ENCODE results near the gene PLEKHG1. TPM values are rescaled to one million over a fixed set of nuclear protein-coding genes. Genes with fewer than 3 reads are reported as not detected.
A peak's percentile ranks its signal among the peaks of the same experiment; 100 is the strongest.

The PLEKHG1 gene
- total RNA-seq, 1 donor: 0.36 TPM

- Histone ChIP-seq H3K27me3 (ENCODE audit: insufficient read depth, low read length) (peaks cover 20% of the 10 kb centered on the region), H3K4me1 (ENCODE audit: insufficient read depth, low read length) (no peaks in the 10 kb centered on the region), H2AFZ (ENCODE audit: low read length) (no peak overlapping the region), H3K4me2 (ENCODE audit: insufficient read depth, low read length) (no peak overlapping the region), H4K20me1 (ENCODE audit: insufficient read depth, low read length) (no peaks in the 10 kb centered on the region), H3K4me3 (ENCODE audit: insufficient read depth, low read length) (no peak overlapping the region), H3K27ac (ENCODE audit: low read depth, low read length) (no peak overlapping the region), H3K36me3 (ENCODE audit: insufficient read depth, low read length) (no peaks in the 10 kb centered on the region), H3K79me2 (ENCODE audit: insufficient read depth, low read length) (no peaks in the 10 kb centered on the region), H3K9me3 (ENCODE audit: low read depth, low read length) (no peaks in the 10 kb centered on the region)
- DNase-seq (ENCODE audit: insufficient read length, low spot score, missing footprints): peak; percentile 9
- no peak for TF ChIP-seq CTCF (IDR thresholded peaks at IDR 0.05; ENCODE audit: extremely low read depth, low read depth, low read length)
Measured at GRCh38 chr6:150632785-150633485, 33.2 kb downstream of the PLEKHG1 start.

- H3K9me3 ChIP-seq (ENCODE audit: low read depth, low read length): no peaks in the 10 kb centered on the region
- H3K4me1 ChIP-seq (ENCODE audit: insufficient read depth, low read length): no peaks in the 10 kb centered on the region
- TF ChIP-seq CTCF (IDR thresholded peaks at IDR 0.05; ENCODE audit: extremely low read depth, low read depth, low read length): no peak
- no peak overlapping the region for H2AFZ ChIP-seq (ENCODE audit: low read length)
- H3K4me2 ChIP-seq (ENCODE audit: insufficient read depth, low read length): no peak overlapping the region
- no peaks in the 10 kb centered on the region for H3K36me3 ChIP-seq (ENCODE audit: insufficient read depth, low read length)
- no peaks in the 10 kb centered on the region for H3K79me2 ChIP-seq (ENCODE audit: insufficient read depth, low read length)
- H3K27ac ChIP-seq (ENCODE audit: low read depth, low read length): no peak overlapping the region
- no peak for DNase-seq (ENCODE audit: insufficient read length, low spot score, missing footprints)
- H4K20me1 ChIP-seq (ENCODE audit: insufficient read depth, low read length): no peaks in the 10 kb centered on the region
- H3K27me3 ChIP-seq (ENCODE audit: insufficient read depth, low read length): peaks cover 20% of the 10 kb centered on the region
- H3K4me3 ChIP-seq (ENCODE audit: insufficient read depth, low read length): no peak overlapping the region
Measured at GRCh38 chr6:150633486-150633834, 33.8 kb downstream of the PLEKHG1 start.

GRCh38 chr6:150634176-150634963, 34.7 kb downstream of the PLEKHG1 start:
- Histone ChIP-seq H4K20me1 (ENCODE audit: insufficient read depth, low read length) (no peaks in the 10 kb centered on the region), H3K36me3 (ENCODE audit: insufficient read depth, low read length) (no peaks in the 10 kb centered on the region), H3K27me3 (ENCODE audit: insufficient read depth, low read length) (peaks cover 16% of the 10 kb centered on the region), H3K27ac (ENCODE audit: low read depth, low read length) (no peak overlapping the region), H3K4me3 (ENCODE audit: insufficient read depth, low read length) (no peak overlapping the region), H3K9me3 (ENCODE audit: low read depth, low read length) (no peaks in the 10 kb centered on the region), H3K4me1 (ENCODE audit: insufficient read depth, low read length) (no peaks in the 10 kb centered on the region), H2AFZ (ENCODE audit: low read length) (no peak overlapping the region), H3K4me2 (ENCODE audit: insufficient read depth, low read length) (no peak overlapping the region), H3K79me2 (ENCODE audit: insufficient read depth, low read length) (no peaks in the 10 kb centered on the region)
- no peak for DNase-seq (ENCODE audit: insufficient read length, low spot score, missing footprints)
- TF ChIP-seq CTCF (IDR thresholded peaks at IDR 0.05; ENCODE audit: extremely low read depth, low read depth, low read length): no peak

- Histone ChIP-seq H3K4me2 (ENCODE audit: insufficient read depth, low read length) (no peak overlapping the region), H4K20me1 (ENCODE audit: insufficient read depth, low read length) (no peaks in the 10 kb centered on the region), H3K36me3 (ENCODE audit: insufficient read depth, low read length) (no peaks in the 10 kb centered on the region), H3K27me3 (ENCODE audit: insufficient read depth, low read length) (peaks cover 16% of the 10 kb centered on the region), H3K79me2 (ENCODE audit: insufficient read depth, low read length) (no peaks in the 10 kb centered on the region), H3K27ac (ENCODE audit: low read depth, low read length) (no peak overlapping the region), H2AFZ (ENCODE audit: low read length) (no peak overlapping the region), H3K4me3 (ENCODE audit: insufficient read depth, low read length) (no peak overlapping the region), H3K4me1 (ENCODE audit: insufficient read depth, low read length) (no peaks in the 10 kb centered on the region), H3K9me3 (ENCODE audit: low read depth, low read length) (no peaks in the 10 kb centered on the region)
- TF ChIP-seq CTCF (IDR thresholded peaks at IDR 0.05; ENCODE audit: extremely low read depth, low read depth, low read length): no peak
- DNase-seq (ENCODE audit: insufficient read length, low spot score, missing footprints): no peak
Measured at GRCh38 chr6:150634964-150635292, 35.2 kb downstream of the PLEKHG1 start.
